HG02763 (cell line): ENCODE results near the gene PPIB.

Experiments used
- ATAC-seq: cut with Tn5 transposase; IDR thresholded peaks from one replicate; pipeline ENCODE4 v1.9.1; 2021; ENCODE audit warnings: mild to moderate bottlenecking, moderate library complexity; ENCODE audit not compliant: unreplicated experiment

The PPIB gene

DNA sequence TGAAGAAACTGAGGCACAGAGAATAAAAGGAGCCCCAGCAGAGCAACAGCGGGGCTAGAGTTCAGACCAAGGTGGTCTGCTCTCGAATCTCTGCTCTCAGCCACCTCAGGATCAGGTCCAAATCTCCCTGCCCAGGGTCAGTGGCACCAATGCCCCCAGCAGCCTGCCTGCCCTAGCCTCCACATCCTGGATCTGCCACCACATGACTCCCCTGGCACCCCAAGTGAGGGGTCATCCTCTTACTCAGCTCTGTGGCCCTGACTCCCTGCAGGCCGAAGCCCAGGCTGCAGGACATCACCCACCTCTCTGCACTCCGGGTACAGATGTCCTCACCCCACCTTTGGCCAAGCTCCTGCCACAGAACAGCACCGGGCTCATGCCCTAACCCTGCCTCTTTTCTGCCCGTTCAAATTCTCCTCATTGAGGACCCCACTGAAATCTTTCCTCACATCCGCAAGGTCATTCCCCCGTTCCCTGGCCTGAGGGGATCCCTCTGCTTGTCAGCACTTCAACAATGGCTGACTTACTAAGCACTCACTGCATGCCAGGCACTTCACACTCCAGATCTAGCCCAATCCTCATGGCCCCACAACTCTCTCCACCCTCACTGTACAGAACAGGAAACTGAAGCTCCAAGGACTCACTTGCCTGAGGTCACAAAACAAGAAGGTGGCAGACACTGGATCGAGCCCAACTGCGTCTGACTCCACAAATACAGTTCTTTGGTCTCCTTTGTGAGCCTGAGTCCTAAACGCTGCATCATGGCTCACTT lies 4.3 kb downstream of the PPIB start:
- ATAC-seq, result no peak

DNA sequence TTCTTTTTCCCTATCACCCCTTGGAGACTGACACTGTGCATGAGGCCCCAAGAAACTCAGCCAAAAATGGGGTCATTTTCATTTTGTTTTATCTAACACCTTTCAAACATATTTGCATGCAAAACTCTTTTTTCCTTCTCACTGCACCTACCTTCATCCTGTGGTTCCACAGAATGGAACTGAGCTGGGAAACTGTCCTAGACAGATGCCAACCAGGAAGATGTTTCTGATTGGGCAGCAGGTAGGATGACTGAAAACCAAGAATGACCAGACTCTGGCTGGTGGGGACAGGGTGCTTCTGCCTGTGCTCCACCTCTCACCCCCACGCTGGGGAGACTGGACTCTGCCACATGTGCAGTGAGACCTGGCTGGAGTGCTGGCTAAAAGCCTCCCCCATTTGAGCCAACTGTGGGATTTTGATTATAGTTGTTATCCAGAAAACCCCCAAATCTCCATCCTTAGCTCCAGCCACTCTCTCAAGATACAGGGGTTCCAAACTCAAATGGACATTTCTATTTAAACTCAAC lies 5.2 kb downstream of the PPIB start:
- ATAC-seq, result no peak

DNA sequence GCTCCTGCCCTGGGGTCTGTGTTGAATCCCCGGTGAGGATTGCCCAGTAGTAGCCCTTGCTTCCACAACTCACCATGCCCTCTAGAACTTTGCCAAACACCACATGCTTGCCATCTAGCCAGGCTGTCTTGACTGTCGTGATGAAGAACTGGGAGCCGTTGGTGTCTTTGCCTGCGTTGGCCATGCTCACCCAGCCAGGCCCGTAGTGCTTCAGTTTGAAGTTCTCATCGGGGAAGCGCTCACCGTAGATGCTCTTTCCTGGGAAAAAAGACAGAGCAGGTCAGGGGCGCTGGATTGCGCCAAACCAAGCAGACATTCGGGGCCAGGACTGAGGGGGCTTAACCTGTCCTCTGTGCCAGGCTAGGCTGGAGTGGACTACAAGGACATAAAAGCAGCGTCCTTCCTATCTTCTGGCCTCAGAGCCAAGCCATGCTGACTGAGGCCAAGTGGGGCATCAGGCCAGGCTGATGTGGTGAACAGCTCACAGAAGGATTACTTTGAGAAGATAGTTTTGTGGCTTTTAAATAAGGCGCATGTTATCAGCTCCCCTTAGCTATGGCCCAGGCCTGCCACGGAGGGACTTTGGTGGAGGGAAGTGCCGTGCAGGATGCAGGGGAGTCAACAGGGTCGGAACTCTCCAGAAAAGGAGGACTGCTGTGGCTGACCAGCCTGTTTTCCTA lies 6.0 kb downstream of the PPIB start:
- no peak for ATAC-seq

DNA sequence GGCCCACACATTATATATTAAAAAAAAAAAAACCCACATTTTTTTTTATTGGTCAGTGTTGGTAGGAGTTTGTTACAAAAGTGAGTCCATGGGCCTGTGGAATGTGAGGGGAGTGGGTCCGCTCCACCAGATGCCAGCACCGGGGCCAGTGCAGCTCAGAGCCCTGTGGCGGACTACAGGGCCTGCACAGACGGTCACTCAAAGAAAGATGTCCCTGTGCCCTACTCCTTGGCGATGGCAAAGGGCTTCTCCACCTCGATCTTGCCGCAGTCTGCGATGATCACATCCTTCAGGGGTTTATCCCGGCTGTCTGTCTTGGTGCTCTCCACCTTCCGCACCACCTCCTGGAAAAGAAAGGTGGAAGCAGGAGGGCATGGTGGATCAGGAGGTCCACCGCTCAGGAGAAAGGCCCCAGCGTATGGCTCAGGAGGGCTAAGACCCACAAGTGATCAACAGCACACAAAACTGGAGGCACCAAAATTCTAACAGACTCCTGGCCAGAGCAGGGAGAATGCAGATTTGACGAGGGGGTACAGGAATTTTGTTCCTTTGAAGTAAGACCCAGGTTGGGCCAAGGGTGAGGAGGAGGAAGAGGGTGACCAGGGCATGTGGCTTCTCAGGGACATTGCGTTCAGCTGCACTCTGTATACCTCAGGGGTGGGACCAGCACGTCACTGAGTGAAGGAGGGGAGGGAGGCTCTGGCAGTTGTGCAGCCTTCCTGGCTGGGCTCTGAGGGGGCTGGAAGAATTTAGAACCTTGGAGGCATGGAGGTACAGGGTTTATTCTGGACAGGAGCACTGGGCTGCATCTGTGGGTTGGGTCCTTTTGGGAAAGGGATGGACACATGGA lies 6.8 kb downstream of the PPIB start:
- ATAC-seq, result no peak

DNA sequence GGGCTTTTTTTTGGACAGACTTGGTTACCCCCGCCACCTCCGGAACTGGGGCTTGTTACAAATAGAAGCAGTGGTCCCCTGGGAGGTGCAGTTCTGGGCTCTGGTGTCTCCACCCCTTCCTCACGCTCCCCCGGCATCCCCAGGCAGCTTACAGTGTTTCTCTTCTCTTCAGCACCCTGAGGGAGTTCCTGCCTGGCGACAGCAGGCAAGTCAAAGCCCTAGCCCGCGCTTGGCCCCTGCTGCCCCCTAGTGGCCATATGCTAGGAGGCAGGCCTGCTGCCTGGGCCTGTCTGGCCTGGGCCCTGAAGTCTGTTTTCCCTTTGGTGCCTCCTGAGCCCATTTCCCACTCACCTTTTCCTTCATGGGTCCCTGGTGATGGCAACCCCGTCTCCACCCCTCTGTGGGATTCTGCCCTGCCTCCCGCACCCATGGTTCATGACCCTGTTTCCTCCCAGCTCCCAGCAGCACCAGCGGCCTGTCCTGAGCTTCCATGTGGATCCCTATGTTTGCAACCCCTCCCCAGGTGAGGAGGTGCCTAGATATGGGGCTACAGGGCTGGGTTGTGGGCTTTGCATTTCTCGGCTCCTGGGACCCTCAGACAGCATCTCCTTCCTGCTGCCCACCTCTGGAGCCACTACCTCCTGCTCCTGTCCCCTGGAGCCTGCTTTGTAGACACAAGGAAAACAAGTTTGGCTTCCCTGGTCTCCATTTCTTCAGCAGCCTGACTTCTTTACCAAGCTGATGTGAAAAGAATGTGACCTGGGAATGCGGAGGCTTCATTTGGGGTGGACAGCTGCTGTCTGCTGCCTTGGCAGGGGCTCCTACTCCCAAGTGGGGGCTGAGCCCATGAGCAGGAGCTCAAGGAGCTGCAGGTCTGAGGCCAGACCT lies 9.1 kb downstream of the PPIB start:
- ATAC-seq, result peak; percentile 49

DNA sequence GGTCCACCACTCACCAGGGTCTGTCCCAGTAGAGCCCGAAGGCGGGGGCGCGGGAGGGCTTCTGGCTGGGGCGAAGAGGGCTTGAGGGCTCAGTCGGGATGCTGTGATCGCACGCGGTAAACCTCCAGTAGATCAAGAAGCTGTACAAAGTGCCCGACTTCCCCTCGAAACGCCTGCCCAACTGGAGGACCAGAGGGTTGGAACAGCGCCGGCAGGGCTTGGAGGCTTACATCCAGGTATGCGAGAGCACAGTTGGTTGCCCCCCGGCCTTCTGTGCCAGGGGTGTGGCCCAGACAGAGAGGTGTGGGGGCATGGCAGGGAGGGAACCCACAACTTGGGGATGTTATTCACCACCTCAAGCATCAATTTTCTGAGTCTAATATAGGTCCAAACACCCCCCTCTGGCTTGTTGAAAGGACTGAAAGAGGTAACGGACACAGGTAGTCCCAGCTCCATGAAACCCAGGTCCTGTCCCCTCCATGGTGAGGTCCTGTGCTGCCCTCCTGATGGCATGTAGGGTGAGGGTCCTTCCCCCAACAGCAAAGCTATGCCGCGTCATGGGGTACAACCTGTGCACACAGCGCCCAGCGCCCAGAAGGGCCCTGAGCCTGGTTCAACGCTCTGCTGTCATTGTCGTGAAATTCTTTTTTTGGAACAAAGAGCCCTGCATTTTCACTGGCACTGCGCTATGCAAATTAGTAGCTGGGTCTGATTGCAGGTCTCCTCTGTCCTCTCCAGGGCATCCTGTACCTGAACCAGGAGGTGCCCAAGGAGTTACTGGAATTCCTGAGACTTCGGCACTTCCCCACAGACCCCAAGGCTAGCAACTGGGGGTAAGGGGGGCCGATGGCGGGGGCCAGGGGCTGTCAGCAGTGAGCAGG lies 10.1 kb downstream of the PPIB start:
- ATAC-seq, result peak; percentile 5

DNA sequence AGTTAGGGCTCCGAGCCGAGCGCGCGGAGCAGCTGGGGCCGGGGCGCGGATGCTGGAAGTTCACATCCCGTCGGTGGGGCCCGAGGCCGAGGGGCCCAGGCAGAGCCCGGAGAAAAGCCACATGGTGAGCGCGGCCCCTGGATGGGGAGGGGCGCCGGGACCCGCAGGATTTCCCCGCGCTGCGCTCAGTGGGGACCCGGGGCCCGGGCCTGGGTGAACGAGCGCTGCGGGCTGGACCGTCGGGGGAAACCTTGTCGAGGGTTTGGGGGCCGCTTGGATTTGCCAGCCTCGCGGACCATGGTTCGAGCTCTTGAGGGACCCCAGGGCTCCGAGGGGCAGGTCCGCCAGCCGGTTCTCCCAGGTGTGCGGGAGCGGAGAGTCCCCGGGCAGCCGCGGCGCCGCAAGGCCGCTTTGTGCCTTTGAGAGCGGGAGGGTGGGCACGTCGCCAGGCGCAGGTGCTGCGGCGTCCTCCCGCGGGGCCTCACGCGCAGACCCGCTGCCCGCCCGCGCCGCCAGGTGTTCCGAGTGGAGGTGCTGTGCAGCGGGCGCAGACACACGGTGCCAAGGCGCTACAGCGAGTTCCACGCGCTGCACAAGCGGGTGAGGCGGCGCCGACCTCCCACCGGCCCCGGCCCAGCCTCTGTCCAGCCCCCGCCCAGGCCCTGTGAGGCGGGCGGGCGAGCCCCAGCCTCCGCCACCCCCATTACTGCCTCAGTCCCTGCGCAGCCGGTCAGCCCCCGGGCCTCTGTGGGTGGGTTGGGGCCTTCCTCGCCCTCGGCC lies 10.9 kb downstream of the PPIB start, which contains the start of gene SNX22:
TSS of gene SNX22 (plus strand) at position 5 of the 780 bp plus-strand sequence. CDS start at position 50, 45 bp downstream.
- ATAC-seq, result no peak

DNA sequence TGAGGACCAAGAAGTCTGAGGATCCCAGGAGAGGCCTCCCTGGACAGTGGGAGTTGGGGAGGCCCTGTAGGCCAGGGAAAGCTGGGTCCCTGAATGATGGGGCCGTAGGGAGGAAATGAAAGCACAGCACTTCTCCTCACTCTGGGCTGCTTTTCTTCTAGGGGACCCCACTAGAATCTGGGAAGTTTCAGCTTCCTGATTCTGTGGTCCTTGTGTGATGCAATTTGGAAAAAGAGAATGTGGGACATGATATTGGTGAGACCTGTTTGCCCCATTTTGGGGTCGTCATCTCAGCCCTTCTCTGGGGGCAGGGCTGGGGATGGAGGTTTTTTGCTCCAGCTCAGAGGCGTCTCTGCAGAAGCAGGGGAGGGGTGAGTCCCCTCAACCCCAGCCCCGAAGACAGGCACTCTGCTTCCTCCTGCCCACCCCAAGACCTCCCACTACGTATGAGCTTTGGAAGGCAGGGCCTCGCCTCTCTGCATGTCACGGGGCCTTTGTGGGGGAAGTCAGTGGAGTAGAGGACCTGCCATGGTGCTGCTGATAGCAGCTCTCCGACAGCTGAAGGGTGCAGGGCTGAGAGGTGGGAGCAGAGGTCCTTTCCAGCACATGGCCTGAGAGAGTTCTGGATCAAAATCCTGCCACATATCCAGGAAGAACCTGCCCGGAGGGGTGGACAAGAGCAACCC lies 12.8 kb downstream of the PPIB start:
- no peak for ATAC-seq

DNA sequence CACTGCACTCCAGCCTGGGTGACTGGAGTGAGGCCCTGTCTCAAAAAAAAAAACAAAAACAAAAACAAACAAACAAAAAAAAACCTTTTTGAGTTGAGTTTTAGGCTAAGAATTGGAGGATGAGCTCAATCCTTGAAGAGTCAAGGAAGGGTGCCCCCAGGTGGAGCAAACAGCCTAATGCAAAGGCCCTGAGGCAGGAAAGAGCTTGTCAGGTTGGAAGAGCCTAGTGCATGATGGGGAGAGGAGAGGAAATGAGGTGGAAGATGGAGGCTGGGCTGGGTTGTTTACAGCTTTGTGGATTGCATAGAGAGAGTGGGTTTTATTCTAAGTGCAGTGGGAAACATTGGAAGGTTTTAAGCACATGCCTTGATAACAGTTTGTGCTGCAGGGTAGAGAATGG lies 13.4 kb downstream of the PPIB start:
- ATAC-seq, result no peak

DNA sequence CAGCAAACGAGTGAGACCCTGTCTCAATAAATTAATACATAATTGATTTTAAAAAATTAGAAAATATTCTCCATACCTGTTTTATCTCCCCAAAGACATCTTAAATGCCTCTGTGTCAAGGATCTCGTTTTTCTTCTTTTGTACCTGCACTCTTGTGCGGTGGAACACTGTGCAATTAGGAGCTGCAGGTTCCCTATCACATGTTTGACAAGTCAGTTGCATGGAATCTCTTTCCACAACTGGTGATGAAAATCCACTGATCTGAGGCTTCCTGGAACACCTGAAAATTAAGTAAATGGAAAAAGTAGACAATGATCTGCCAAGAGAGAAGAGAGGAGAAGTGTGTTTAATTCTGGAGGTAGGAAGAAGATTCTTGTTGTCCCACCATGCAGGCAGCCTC lies 14.2 kb downstream of the PPIB start:
- ATAC-seq, result no peak

DNA sequence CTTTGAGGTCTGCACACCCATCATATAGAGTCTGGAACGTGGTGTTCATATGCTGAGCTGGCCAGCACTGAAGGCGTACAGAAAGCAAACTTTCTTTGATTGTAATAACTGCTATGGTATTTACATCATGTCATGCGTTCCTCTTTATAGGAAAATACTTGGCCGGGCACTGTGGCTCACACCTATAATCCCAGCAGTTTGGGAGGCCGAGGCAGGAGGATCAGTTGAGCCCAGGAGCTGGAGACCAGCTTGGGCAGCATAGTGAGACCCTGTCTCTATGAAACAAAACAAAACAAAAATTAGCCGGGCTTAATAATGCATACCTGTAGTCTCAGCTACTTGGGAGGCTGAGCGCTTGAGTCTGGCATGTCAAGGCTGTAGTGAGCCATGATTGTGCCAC lies 14.7 kb downstream of the PPIB start:
- ATAC-seq, result no peak

DNA sequence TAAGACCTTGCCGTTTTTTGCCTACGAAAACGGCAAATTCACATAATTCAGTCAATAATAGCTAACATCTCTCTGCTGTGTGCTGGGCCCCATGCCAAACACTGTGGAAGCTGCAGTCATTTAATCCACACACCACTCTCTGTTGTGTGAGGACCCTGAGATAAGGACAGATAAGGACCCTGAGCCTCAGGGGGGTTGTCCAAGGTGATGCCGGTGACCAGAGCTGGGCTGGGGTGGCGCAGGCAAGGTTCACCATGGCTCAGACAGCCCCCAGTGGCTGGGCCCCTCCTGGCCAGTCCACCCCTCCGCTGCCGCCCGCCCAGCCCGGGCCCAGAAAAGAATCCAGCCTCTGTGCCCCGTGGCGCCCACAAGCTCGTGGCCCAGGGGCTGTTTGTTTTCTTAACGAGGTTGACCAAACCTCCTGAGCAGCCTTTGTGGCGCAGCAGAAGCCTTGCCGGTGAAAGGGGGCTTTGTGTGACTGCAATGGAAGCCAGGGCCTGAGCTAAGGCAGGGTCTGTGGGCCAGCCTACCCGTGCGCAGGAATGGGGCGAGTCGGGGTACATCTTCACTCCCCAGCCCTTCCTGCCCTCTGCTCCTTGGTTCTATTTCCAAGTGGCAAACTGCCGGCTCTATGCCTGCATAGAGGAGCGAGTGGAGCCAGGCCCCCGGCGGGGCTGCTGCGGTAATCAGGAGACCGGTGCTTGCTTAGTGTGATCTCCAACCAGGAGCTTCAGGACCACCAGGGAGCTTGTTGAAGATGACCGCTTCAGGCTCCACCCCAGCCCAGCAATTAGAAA lies 15.7 kb downstream of the PPIB start:
- no peak for ATAC-seq

DNA sequence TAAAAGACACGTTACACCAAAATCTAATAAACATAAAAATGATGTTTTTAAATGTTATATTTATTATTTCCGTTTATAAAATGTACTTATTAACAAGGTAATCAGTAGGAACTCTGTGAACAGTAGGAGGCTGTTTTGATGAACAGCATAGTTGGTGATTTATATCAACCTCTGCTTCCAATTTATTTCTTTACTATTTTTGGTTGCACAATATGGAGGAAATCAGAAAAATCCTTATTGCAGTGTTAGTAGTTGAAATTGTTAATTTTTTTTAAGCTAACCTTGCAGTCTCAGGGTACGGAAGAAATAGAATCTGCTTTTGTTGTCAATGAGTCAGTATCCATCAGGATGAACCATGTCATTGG lies 16.3 kb downstream of the PPIB start:
- ATAC-seq, result no peak

DNA sequence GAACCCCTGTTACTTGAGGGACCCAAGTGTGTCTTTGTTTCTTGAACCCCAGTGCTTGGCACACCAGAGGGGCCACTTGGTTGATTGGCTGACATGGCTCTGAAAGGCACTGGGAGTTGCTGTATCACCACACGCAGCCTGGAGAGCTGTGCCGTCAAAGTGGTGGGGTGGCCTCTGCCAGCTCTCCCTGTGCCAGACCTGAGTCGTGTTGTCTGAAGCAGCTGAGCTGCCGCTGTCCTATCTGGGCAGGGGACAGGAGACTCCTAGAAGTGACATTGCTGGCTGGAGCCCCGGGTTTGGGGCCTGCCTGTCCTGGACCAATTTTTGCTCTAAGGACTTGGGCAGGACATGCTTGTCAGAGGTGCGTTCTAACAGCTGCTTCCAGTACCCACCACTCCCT lies 16.8 kb downstream of the PPIB start:
- no peak for ATAC-seq

DNA sequence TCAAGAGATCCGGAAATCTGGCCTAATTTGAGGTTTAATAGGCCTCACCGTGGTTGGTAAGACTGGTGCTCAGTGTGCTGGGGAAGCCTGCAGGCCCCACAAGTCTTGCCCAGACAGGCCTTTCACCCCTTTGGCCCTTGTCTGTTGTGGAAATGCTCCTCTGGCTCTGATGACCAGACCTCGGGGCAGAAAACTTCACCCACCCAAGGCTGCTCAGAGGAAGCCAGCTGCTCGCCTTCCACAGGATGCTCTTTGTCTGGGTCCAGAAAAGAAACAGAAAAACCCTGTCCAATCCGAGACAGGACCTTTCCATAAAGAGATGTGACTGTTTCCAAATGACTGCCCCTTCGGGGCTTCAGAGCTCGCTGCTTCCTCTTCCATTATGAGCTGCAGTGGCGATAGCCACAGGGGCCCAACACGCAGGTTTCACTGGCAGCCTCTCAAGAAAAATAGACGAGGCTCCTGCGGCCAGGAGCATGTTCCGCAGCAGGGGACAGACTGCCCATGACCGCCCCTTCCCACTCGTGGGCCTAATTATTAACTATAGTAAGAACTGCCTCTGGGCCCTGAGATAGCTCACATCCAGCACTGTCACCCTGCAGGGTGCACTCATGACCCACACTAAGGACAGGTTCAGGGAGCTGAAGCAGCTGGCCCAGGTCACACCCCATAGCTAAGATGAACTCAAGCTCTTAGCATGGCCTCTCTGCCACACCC lies 18.1 kb downstream of the PPIB start:
- peak; percentile 55 for ATAC-seq

DNA sequence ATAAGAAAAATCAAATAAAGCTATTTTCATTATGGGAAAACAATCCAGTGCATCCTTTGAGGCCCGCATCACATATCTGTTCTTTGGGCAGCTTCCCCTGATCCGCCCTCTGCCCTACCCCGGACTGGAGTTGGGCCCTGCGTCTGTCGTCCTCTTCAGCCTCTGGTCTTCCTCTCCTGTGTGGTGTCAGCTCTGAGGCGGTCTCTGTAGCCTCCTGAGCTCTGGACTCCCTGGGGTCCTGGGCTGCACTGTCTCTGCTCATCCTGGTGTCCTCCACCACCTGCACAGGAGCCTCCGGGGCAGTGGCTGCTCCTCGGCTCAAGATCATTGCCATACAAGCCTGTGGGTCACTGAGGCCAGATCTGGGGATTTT lies 18.6 kb downstream of the PPIB start:
- no peak for ATAC-seq

DNA sequence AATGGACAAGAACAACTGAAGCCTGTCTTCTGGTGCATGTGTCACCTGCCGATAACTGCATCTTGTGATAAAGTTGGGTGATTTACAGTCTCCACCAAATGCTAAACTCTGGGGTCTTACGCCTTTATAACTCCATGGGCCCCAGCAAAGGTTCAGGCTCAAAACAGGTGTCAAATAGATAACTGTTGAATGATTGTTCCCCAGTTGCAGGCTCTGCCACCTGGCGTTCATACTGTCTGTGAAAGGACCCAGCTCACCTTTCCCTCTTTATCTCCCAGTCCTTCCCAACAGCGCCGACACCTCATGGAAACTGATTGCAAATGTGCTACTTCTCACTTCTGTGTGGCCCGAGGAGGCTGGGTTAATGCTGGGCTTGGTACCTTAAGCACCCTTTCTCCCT lies 19.5 kb downstream of the PPIB start:
- ATAC-seq, result no peak
